ENCODE data around the gene NPTXR. TPM values are rescaled to one million over a fixed set of nuclear protein-coding genes. Genes with fewer than 3 reads are reported as not detected.

The NPTXR gene
- total RNA-seq, 6 experiments from 2014 or later = 0.18 to 0.68 (median 0.28) TPM

GRCh38 chr22:38830845-38831108 lies 13.1 kb downstream of the NPTXR start:
- 50% methylated on average over 5 of the region's 7 CpGs for WGBS (ENCODE audit: insufficient coverage, low coverage, low lambda C conversion rate, missing lambda C conversion rate)
- DNase-seq = no peak
- Histone ChIP-seq H3K36me3 (no peaks in the 10 kb centered on the region), H3K27ac (no peak overlapping the region), H3K4me1 (no peaks in the 10 kb centered on the region), H3K27me3 (no peaks in the 10 kb centered on the region), H3K4me3 (no peak overlapping the region), H3K9me3 (no peaks in the 10 kb centered on the region)
- intact Hi-C loops (cut with DNase I) = no loop called here
- ATAC-seq = no peak
- TF ChIP-seq CTCF (IDR thresholded peaks at IDR 0.05) (no peak), POLR2A (IDR thresholded peaks at IDR 0.05) (no peak)

- Histone ChIP-seq H3K27me3 (no peaks in the 10 kb centered on the region), H3K9me3 (no peaks in the 10 kb centered on the region), H3K36me3 (no peaks in the 10 kb centered on the region), H3K4me1 (no peaks in the 10 kb centered on the region), H3K27ac (no peak overlapping the region), H3K4me3 (no peak overlapping the region)
- no peak for DNase-seq
- WGBS (ENCODE audit: insufficient coverage, low coverage, low lambda C conversion rate, missing lambda C conversion rate) = 71% methylated on average over 13 of the region's 17 CpGs
- ATAC-seq = no peak
- TF ChIP-seq POLR2A (IDR thresholded peaks at IDR 0.05) (no peak), CTCF (IDR thresholded peaks at IDR 0.05) (no peak)
- intact Hi-C loops (cut with DNase I) = no loop called here
Measured at GRCh38 chr22:38830026-38830844, 13.6 kb downstream of the NPTXR start.

DNA sequence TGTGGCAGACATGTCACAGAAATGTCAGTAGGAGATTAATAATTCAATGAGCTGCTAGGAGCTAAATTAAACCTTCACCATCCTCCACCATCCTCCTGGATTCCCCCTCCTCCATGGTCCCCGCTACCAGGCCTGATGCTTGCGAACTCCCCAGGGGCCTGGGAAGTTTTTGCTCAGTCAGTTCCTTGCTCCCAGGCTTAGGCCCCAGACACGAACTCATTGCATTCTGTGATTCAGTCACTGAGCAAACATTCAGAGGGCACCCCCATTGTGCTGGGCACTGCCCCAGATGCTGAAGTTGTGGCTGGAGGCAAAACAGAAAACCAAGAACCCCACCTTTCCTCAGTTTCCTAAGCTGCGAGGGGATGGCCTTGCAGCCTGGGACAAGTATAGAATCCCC lies 14.3 kb downstream of the NPTXR start:
- 50% methylated on average over 1 of the region's 4 CpGs for WGBS (ENCODE audit: insufficient coverage, low coverage, low lambda C conversion rate, missing lambda C conversion rate)
- no peak for DNase-seq
- Histone ChIP-seq H3K27me3 (no peaks in the 10 kb centered on the region), H3K36me3 (no peaks in the 10 kb centered on the region), H3K4me1 (no peaks in the 10 kb centered on the region), H3K9me3 (no peaks in the 10 kb centered on the region), H3K4me3 (no peak overlapping the region), H3K27ac (no peak overlapping the region)
- no peak for ATAC-seq
- TF ChIP-seq POLR2A (IDR thresholded peaks at IDR 0.05) = no peak
- TF ChIP-seq CTCF (IDR thresholded peaks at IDR 0.05) = no peak
- intact Hi-C loops (cut with DNase I) = no loop called here

- H3K27ac ChIP-seq = no peak overlapping the region
- no peaks in the 10 kb centered on the region for H3K36me3 ChIP-seq
- DNase-seq = peak in 1 of 3 donors; percentile 23
- intact Hi-C loops (cut with DNase I) = no loop called here
- no peak for TF ChIP-seq CTCF (IDR thresholded peaks at IDR 0.05)
- TF ChIP-seq POLR2A (IDR thresholded peaks at IDR 0.05) = no peak
- H3K27me3 ChIP-seq = no peaks in the 10 kb centered on the region
- no peaks in the 10 kb centered on the region for H3K9me3 ChIP-seq
- no peak overlapping the region for H3K4me3 ChIP-seq
- WGBS (ENCODE audit: insufficient coverage, low coverage, low lambda C conversion rate, missing lambda C conversion rate) = 67% methylated on average over 1 of the region's 10 CpGs
- H3K4me1 ChIP-seq = no peaks in the 10 kb centered on the region
- no peak for ATAC-seq
Measured at GRCh38 chr22:38828616-38829205, 15.1 kb downstream of the NPTXR start.

Measured in right lobe of liver (tissue), 6 donors.